HEK293 (cell line): ENCODE results near the gene ATP6V1B1.

ENCODE experiments used
- CTCF ChIA-PET: fragments of 350-600 bp; formaldehyde crosslinking; extraction: SDS; loops from one replicate; lab custom pipeline; 2021; ENCODE audit warnings: antibody characterized with exemption; lab: Yijun Ruan, JAX
- POLR2A ChIA-PET: fragments of 300-600 bp; formaldehyde crosslinking; extraction: SDS; loops from one replicate; lab custom pipeline; 2020; ENCODE audit warnings: antibody characterized with exemption, inconsistent platforms; lab: Yijun Ruan, JAX
- H3K27ac ChIP-seq: fragments of 200-500 bp; sonication (Bioruptor generic); 2 replicates; pipeline ENCODE4 v1.5.1; 2014; ENCODE audit warnings: low read depth, low read length, control low read depth, inconsistent platforms; ENCODE audit errors: extremely low read depth
- H3K36me3 ChIP-seq, 2 experiments: fragments of 200-500 bp in 1 of 2; sonication (Bioruptor generic) in 1 of 2; 1 replicate in 1 of 2; 2 replicates in 1 of 2; pipeline ENCODE4 v1.5.1; 2014 to 2017; ENCODE audit warnings: inconsistent platforms in 2 of 2, low read length in 2 of 2; ENCODE audit not compliant: control insufficient read depth in 2 of 2, insufficient read depth in 1 of 2
- H3K4me1 ChIP-seq: fragments of 200-500 bp; sonication (Bioruptor generic); 2 replicates; pipeline ENCODE4 v1.5.1; 2014; ENCODE audit warnings: mild to moderate bottlenecking, low read length, inconsistent platforms; ENCODE audit not compliant: control insufficient read depth, insufficient read depth
- H3K4me3 ChIP-seq: 2 replicates; pipeline ENCODE4 v1.5.1; 2011; ENCODE audit warnings: low read depth, mild to moderate bottlenecking, control low read depth, low read length, moderate library complexity
- H3K9me3 ChIP-seq: fragments of 200-500 bp; sonication (Bioruptor generic); 2 replicates; pipeline ENCODE4 v1.5.1; 2014; ENCODE audit warnings: low read depth, low read length, inconsistent platforms; ENCODE audit not compliant: control insufficient read depth, insufficient read depth
- EGR2 ChIP-seq: fragments of 450-650 bp; formaldehyde crosslinking; IDR thresholded peaks from 2 replicates; pipeline ENCODE4 v1.5.1; 2016; ENCODE audit warnings: low read depth, missing biosample characterization, missing genetic modification characterization
- OVOL3 ChIP-seq: fragments of 450-650 bp; formaldehyde crosslinking; IDR thresholded peaks from 2 replicates; pipeline ENCODE4 v1.5.1; 2016; ENCODE audit warnings: missing biosample characterization, missing genetic modification characterization
- RBAK ChIP-seq: fragments of 450-650 bp; formaldehyde crosslinking; IDR thresholded peaks from 2 replicates; pipeline ENCODE4 v1.5.1; 2016; ENCODE audit warnings: missing biosample characterization, missing genetic modification characterization
- SETDB1 ChIP-seq: IDR thresholded peaks from one replicate; pipeline ENCODE4 v1.6.1; 2017; ENCODE audit warnings: mild to moderate bottlenecking, low read length, moderate library complexity, mixed read lengths; ENCODE audit not compliant: insufficient read length
- SP2 ChIP-seq: fragments of 450-650 bp; formaldehyde crosslinking; IDR thresholded peaks from 2 replicates; pipeline ENCODE4 v1.5.1; 2016; ENCODE audit warnings: missing biosample characterization, missing genetic modification characterization
- SP3 ChIP-seq: fragments of 450-650 bp; formaldehyde crosslinking; IDR thresholded peaks from 2 replicates; pipeline ENCODE4 v1.5.1; 2016; ENCODE audit warnings: missing biosample characterization, missing genetic modification characterization
- SP7 ChIP-seq: fragments of 450-650 bp; formaldehyde crosslinking; IDR thresholded peaks from 2 replicates; pipeline ENCODE4 v1.5.1; 2016; ENCODE audit warnings: missing biosample characterization, missing genetic modification characterization
- WT1 ChIP-seq: fragments of 450-650 bp; formaldehyde crosslinking; IDR thresholded peaks from 2 replicates; pipeline ENCODE4 v1.5.1; 2016; ENCODE audit warnings: missing biosample characterization, missing genetic modification characterization
- ZBTB11 ChIP-seq: fragments of 450-650 bp; formaldehyde crosslinking; conservative IDR thresholded peaks from 2 replicates; pipeline ENCODE4 v1.5.1; 2016; ENCODE audit warnings: low read depth, missing biosample characterization, missing genetic modification characterization
- ZBTB48 ChIP-seq: fragments of 450-650 bp; formaldehyde crosslinking; IDR thresholded peaks from 2 replicates; pipeline ENCODE4 v1.5.1; 2016; ENCODE audit warnings: missing biosample characterization, missing genetic modification characterization
- ZBTB6 ChIP-seq: fragments of 450-650 bp; formaldehyde crosslinking; IDR thresholded peaks from 2 replicates; pipeline ENCODE4 v1.5.1; 2017; ENCODE audit warnings: missing biosample characterization, missing genetic modification characterization
- ZFHX2 ChIP-seq: fragments of 450-650 bp; formaldehyde crosslinking; conservative IDR thresholded peaks from 2 replicates; pipeline ENCODE4 v1.5.1; 2016; ENCODE audit warnings: missing biosample characterization, missing genetic modification characterization
- ZIC2 ChIP-seq: fragments of 450-650 bp; formaldehyde crosslinking; IDR thresholded peaks from 2 replicates; pipeline ENCODE4 v1.5.1; 2016; ENCODE audit warnings: missing biosample characterization, missing genetic modification characterization
- ZNF121 ChIP-seq: fragments of 450-650 bp; formaldehyde crosslinking; IDR thresholded peaks from 2 replicates; pipeline ENCODE4 v1.5.1; 2016; ENCODE audit warnings: missing biosample characterization, missing genetic modification characterization
- ZNF132 ChIP-seq: fragments of 450-650 bp; formaldehyde crosslinking; IDR thresholded peaks from 2 replicates; pipeline ENCODE4 v1.5.1; 2017; ENCODE audit warnings: missing biosample characterization, missing genetic modification characterization, borderline replicate concordance
- ZNF133 ChIP-seq: fragments of 450-650 bp; formaldehyde crosslinking; IDR thresholded peaks from 2 replicates; pipeline ENCODE4 v1.5.1; 2016; ENCODE audit warnings: missing biosample characterization, missing genetic modification characterization
- ZNF140 ChIP-seq: fragments of 450-650 bp; formaldehyde crosslinking; IDR thresholded peaks from 2 replicates; pipeline ENCODE4 v1.5.1; 2016; ENCODE audit warnings: missing biosample characterization, missing genetic modification characterization
- ZNF202 ChIP-seq: fragments of 450-650 bp; formaldehyde crosslinking; IDR thresholded peaks from 2 replicates; pipeline ENCODE4 v1.5.1; 2016; ENCODE audit warnings: missing biosample characterization, missing genetic modification characterization, borderline replicate concordance
- ZNF23 ChIP-seq: fragments of 450-650 bp; formaldehyde crosslinking; IDR thresholded peaks from 2 replicates; pipeline ENCODE4 v1.5.1; 2016; ENCODE audit warnings: missing biosample characterization, missing genetic modification characterization, borderline replicate concordance
- ZNF239 ChIP-seq: fragments of 450-650 bp; formaldehyde crosslinking; IDR thresholded peaks from 2 replicates; pipeline ENCODE4 v1.5.1; 2016; ENCODE audit warnings: missing biosample characterization, missing genetic modification characterization
- ZNF311 ChIP-seq: fragments of 450-650 bp; formaldehyde crosslinking; IDR thresholded peaks from 2 replicates; pipeline ENCODE4 v1.5.1; 2017; ENCODE audit warnings: missing biosample characterization, missing genetic modification characterization, borderline replicate concordance
- ZNF354C ChIP-seq: fragments of 450-650 bp; formaldehyde crosslinking; IDR thresholded peaks from 2 replicates; pipeline ENCODE4 v1.5.1; 2016; ENCODE audit warnings: missing biosample characterization, missing genetic modification characterization, low read depth, borderline replicate concordance
- ZNF488 ChIP-seq: fragments of 450-650 bp; formaldehyde crosslinking; IDR thresholded peaks from 2 replicates; pipeline ENCODE4 v1.5.1; 2016; ENCODE audit warnings: missing biosample characterization, missing genetic modification characterization
- ZNF521 ChIP-seq: fragments of 450-650 bp; formaldehyde crosslinking; IDR thresholded peaks from 2 replicates; pipeline ENCODE4 v1.5.1; 2017; ENCODE audit warnings: missing biosample characterization, mild to moderate bottlenecking, missing genetic modification characterization
- ZNF585B ChIP-seq: fragments of 450-650 bp; formaldehyde crosslinking; IDR thresholded peaks from 2 replicates; pipeline ENCODE4 v1.5.1; 2016; ENCODE audit warnings: missing biosample characterization, missing genetic modification characterization
- ZNF610 ChIP-seq: fragments of 450-650 bp; formaldehyde crosslinking; IDR thresholded peaks from 2 replicates; pipeline ENCODE4 v1.5.1; 2016; ENCODE audit warnings: missing biosample characterization, missing genetic modification characterization, borderline replicate concordance
- ZNF626 ChIP-seq: fragments of 450-650 bp; sonication (Bioruptor Pico); formaldehyde crosslinking; IDR thresholded peaks from 2 replicates; pipeline ENCODE4 v1.5.1; 2018; ENCODE audit warnings: missing biosample characterization, missing genetic modification characterization, inconsistent platforms
- ZNF629 ChIP-seq: fragments of 450-650 bp; formaldehyde crosslinking; IDR thresholded peaks from 2 replicates; pipeline ENCODE4 v1.5.1; 2017; ENCODE audit warnings: missing biosample characterization, missing genetic modification characterization
- ZNF664 ChIP-seq: fragments of 450-650 bp; formaldehyde crosslinking; IDR thresholded peaks from 2 replicates; pipeline ENCODE4 v1.5.1; 2016; ENCODE audit warnings: missing biosample characterization, missing genetic modification characterization
- ZSCAN4 ChIP-seq: fragments of 450-650 bp; formaldehyde crosslinking; IDR thresholded peaks from 2 replicates; pipeline ENCODE4 v1.5.1; 2017; ENCODE audit warnings: missing biosample characterization, missing genetic modification characterization
- ZXDB ChIP-seq: fragments of 450-650 bp; formaldehyde crosslinking; IDR thresholded peaks from 2 replicates; pipeline ENCODE4 v1.5.1; 2016; ENCODE audit warnings: missing biosample characterization, missing genetic modification characterization

Gene ATP6V1B1

GRCh38 chr2:71000780-71001591 lies 65.3 kb downstream of the ATP6V1B1 start:
- Histone ChIP-seq H3K27ac (no peak overlapping the region), H3K4me3 (peak overlapping the region; percentile 33)
- POLR2A ChIA-PET, result interaction anchor here (1.0 to 2.2 kb wide), 2 partner anchors 67 to 68 kb away, joined by 3 to 8 read pairs; partner anchors contain the start of gene NAGK
- TF ChIP-seq ZXDB (tag by site-specific recombination) (peak; percentile 63), ZNF664 (no peak), SETDB1 (no peak), ZNF585B (tag by site-specific recombination) (no peak), RBAK (no peak), EGR2 (tag by site-specific recombination) (peak; percentile 45; the same call in 1 of the 2 replicates), ZSCAN4 (tag by site-specific recombination) (no peak), ZNF521 (tag by site-specific recombination) (no peak), ZNF626 (tag by site-specific recombination) (no peak), ZNF133 (tag by site-specific recombination) (no peak), ZNF202 (tag by site-specific recombination) (no peak), ZNF488 (tag by site-specific recombination) (no peak), ZNF121 (tag by site-specific recombination) (no peak), ZNF354C (tag by site-specific recombination) (no peak), ZFHX2 (tag by site-specific recombination) (peak; percentile 73), ZNF311 (tag by site-specific recombination) (no peak), ZNF132 (tag by site-specific recombination) (no peak), SP2 (tag by site-specific recombination) (peak; percentile 33), ZNF629 (tag by site-specific recombination) (no peak), SP3 (tag by site-specific recombination) (peak; percentile 47; the same call in 1 of the 2 replicates), ZBTB48 (tag by site-specific recombination) (peak; percentile 51), ZNF239 (tag by site-specific recombination) (no peak), ZBTB11 (peak; percentile 83), ZNF140 (tag by site-specific recombination) (no peak), ZIC2 (0 out of 2 replicates have a peak, but pooled peaks have one; percentile 45), WT1 (no peak), ZNF23 (no peak), OVOL3 (no peak), ZBTB6 (tag by site-specific recombination) (no peak), SP7 (tag by site-specific recombination) (0 out of 2 replicates have a peak, but pooled peaks have one; percentile 20), ZNF610 (tag by site-specific recombination) (no peak)

More at GRCh38 chr2:71000780-71001591, 65.3 kb downstream of the ATP6V1B1 start:
- H3K9me3 ChIP-seq, result no peaks in the 10 kb centered on the region
- H3K4me1 ChIP-seq, result no peaks in the 10 kb centered on the region
- no peaks in the 10 kb centered on the region for H3K36me3 ChIP-seq
- CTCF ChIA-PET, result interaction anchor here (0.5 to 2.5 kb wide), 33 partner anchors 8 to 1799 kb away, joined by 3 to 14 read pairs (median 4); partner anchors contain the start of genes ANKRD53 and MPHOSPH10
